ENCODE measurements around the gene SOWAHD.
"Not testable (repeated sequence)": the region's sequence is repeated elsewhere in the genome, so short reads cannot be mapped to it uniquely, and the experiment has no call there.

SOWAHD gene

DNA sequence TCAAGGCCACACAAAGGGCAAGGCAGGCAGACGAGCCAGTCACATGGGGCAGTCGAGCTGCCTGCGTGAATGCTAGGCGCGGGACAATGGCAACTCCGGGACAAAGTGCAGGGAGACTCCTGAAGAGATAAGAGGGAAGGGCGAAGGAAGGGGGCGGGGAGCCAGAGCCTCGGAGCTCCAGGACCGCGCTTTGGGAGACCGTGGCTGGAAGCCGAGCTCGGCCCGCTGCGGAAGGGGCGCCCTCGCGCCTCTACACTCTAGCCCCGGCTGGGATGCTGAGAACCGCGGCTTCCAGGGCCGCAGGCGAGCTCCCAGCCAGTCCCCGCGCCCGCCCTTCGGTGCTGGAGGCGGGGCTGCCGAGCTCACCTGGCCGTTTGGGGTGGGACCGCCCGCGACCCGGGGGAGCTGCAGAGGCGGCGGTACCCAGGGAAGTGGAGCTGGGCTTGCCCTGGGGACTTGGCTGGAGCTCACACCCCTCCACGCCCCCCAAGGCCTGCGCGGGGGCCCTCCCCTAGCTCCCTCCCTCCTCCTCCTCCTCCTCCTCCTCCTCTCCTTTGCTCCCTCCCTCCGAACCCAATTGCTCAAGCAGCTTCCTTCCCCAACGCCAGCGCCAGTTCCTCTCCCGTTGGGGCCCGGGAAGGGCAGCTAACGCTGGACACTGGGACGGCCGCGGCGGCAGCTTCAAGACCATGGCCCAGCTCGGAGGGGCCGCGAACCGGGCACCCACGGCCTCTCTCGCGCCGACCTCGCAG lies at the start of gene SOWAHD:
TSS of gene SOWAHD (plus strand) at position 610 of the 752 bp plus-strand sequence. CDS start at position 690, 80 bp downstream.
- peak; percentile 9 for DNase-seq

DNA sequence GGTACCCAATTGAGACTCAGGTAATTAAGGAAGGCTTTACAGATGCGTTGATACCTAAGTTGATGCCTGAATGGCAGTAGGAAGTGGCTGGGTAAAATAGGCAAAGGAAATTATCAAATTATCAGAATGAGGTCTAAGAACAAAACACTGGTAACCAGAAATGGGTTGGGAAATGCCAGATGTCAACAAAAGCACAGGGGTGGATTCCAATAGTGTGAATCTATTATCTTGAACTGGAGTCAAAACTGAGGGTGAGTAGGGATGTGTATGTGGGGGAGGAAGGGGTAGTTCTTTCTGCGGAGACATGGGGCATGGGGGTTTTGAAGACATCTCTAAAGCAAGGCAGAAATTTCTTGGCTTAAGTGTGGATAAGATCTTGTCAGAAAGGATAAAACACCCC lies 49.5 kb upstream of the SOWAHD start:
- DNase-seq, result no peak

GRCh38 chrX:119709630-119710029 lies 48.8 kb upstream of the SOWAHD start:
- DNase-seq, result no peak

DNA sequence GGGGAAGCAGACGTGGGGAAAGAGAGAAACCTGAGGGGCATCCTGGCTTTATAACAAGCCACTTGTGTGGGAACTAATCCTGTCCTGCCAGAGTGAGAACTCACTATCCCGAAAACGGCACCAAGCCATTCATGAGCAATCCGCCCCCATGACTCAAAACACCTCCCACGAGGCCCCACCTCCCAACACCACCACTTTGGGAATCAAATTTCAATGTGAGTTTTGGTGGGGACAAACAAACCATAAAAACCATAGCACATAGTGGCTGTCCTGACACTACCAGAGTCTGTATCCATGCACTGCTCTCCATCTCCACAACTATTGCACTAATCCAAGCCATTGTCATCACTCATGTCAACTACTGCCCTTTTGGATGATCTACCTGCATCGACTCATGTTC lies 36.9 kb upstream of the SOWAHD start:
- no peak for DNase-seq

DNA sequence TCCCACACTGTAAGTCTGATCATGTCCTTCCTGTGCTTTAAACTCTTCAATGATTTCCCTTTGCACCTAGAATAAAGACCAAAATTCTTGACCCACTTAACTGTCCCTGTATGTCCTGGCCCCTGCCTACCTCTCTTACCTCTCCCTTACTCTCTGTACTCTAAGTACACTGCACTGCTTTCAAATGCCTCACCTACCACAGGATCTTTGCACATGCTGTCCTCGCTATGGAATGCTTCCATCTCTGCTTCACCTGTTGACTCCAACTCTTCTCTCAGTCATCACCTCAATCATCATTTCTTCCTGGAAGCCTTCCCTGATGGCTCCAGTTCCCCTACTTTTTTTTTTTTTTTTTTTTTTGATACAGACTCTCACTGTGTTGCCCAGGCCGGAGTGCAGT lies 36.5 kb upstream of the SOWAHD start:
- no peak for DNase-seq

- DNase-seq, result peak; percentile 3
Measured at GRCh38 chrX:119726900-119727555, 31.4 kb upstream of the SOWAHD start.

- DNase-seq, result no peak
Measured at GRCh38 chrX:119728487-119728886, 29.9 kb upstream of the SOWAHD start.

- peak; percentile 42 for DNase-seq
Measured at GRCh38 chrX:119729408-119730201, 28.8 kb upstream of the SOWAHD start.

DNA sequence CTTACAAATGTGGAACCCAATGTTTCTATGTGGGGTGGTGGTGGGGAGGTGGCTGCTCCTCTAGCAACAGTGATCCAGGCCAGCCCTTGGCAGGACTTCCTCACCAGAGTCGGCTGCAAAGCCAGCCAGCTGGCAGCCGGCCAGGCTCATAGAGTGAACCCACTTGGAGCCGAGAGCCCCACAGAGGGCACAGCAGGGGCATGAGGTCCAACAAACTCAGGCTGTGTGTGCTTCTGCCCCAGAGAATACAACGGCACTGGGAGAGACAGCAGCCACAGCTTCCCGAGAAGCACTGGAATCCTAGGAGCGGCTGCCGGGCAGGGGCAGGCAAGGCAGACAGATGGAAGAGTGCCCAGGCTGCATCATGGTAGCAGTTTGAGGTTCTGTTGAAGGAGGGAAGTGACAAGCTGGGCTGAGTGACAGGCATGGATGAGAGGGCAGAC lies 23.5 kb upstream of the SOWAHD start:
- DNase-seq, result no peak

DNA sequence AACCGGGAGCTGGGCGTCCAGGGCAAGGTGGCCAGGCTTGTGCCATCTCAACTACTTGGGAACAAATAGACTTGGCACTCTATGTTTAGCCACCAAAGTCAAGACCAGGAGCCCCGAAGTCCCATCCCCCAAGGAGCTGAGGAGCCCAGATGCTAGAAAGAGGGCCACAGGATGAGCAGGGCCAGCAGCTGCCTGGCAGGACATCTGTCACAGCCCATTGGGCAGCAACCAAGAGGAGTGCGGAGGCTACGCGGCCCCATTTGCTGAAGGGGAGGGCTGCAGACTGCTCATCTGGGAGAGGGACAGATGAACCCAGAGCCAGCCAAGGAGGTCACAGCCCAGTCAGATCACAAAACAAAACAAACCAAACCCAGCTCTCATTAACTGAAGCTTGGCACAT lies 22.9 kb upstream of the SOWAHD start:
- DNase-seq, result no peak

GRCh38 chrX:119736206-119736764 lies 22.1 kb upstream of the SOWAHD start:
- DNase-seq, result no peak

DNA sequence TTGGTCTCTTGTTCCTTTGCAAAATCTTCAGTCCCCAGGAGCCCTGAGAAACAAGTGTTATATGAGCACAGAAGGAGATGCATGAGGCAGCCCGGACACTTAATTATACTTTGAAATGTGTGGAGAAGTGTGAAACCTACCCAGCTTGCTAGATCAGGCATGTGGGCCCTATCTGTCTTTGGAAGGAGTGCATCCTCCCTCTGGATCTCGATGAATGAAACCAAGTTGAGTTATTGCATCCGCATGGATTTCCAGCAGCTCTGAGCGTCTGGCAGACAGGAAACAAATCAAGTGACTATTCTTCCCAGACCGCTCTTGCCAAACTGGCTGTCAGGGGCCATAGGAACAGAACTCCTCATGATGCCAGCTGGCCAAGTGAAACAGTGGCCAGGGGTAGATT lies 19.6 kb upstream of the SOWAHD start:
- no peak for DNase-seq

GRCh38 chrX:119745283-119745848 lies 13.0 kb upstream of the SOWAHD start:
- DNase-seq, result no peak

DNA sequence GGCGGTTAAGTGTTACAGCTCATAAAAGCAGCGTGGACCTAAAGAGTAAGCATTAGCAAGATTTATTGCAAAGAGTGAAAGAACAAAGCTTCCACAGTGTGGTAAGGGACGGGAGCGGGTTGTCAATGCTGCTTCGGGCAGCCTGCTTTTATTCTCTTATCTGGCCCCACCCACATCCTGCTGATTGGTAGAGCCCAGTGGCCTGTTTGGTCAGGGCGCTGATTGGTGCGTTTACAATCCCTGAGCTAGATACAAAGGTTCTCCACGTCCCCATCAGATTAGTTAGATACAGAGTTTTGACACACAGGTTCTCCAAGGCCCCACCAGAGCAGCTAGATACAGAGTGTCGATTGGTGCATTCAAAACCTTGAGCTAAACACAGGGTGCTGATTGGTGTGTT lies 8.3 kb upstream of the SOWAHD start:
- DNase-seq, result not testable (repeated sequence)

- not testable (repeated sequence) for DNase-seq
Measured at GRCh38 chrX:119750751-119751150, 7.6 kb upstream of the SOWAHD start.

GRCh38 chrX:119753001-119753400 lies 5.4 kb upstream of the SOWAHD start:
- no peak for DNase-seq

- peak; percentile 9 for DNase-seq
Measured at GRCh38 chrX:119753639-119754257, 4.6 kb upstream of the SOWAHD start.

GRCh38 chrX:119755981-119756533 lies 2.3 kb upstream of the SOWAHD start:
- peak; percentile 12 for DNase-seq

DNA sequence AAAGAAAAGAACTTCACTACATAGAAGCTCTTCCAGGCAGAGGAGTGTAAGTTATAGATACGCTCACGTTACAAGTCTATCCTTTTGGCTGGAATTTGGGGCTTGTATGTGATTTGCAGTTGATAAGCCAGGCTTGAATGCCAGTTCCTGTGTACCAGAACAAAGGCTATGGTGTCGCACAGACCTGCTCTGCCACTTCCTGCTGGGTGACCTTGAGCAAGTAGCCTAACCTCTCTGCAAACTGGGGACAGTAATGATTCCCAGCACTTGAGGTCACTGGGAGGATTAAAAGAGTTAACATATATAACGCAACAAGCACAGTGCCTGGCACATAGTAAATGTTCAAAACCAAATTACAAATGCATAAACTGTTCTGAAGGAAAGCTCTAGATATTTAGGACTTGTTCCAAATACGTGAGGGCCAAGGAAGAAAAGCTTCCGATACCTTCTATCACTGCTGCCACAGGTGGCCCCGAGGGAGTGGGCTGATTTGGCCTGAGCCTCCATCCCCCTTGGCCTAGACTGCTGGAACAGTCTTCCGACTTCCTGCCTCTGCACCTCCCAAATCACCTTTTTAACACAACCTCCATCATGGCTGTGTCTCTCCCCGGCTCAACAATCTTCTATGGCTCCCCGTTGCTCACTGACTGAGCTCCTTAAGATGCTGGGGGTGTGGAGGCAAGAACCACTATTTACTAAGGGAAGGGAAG lies 1.3 kb upstream of the SOWAHD start:
- no peak for DNase-seq

- DNase-seq, result no peak
Measured at GRCh38 chrX:119757646-119757978, 776 bp upstream of the SOWAHD start.

- DNase-seq, result peak; percentile 2
Measured at GRCh38 chrX:119758731-119759247, 401 bp downstream of the SOWAHD start.
